HEK293 (cell line): ENCODE measurements around the gene RNF149.

Source experiments
- CTCF ChIP-seq: fragments of 450-650 bp; formaldehyde crosslinking; IDR thresholded peaks from 2 replicates; pipeline ENCODE4 v1.5.1; 2016; ENCODE audit warnings: missing biosample characterization, missing genetic modification characterization
- GLIS2 ChIP-seq: fragments of 450-650 bp; formaldehyde crosslinking; IDR thresholded peaks from 2 replicates; pipeline ENCODE4 v1.5.1; 2016; ENCODE audit warnings: missing biosample characterization, missing genetic modification characterization
- MYNN ChIP-seq: fragments of 450-650 bp; formaldehyde crosslinking; IDR thresholded peaks from 2 replicates; pipeline ENCODE4 v1.5.1; 2016; ENCODE audit warnings: missing biosample characterization, missing genetic modification characterization, borderline replicate concordance
- MZF1 ChIP-seq: fragments of 450-650 bp; formaldehyde crosslinking; IDR thresholded peaks from 2 replicates; pipeline ENCODE4 v1.5.1; 2017; ENCODE audit warnings: missing biosample characterization, missing genetic modification characterization, borderline replicate concordance
- YY1 ChIP-seq: fragments of 450-650 bp; formaldehyde crosslinking; IDR thresholded peaks from 2 replicates; pipeline ENCODE4 v1.5.1; 2018; ENCODE audit warnings: missing biosample characterization, missing genetic modification characterization
- ZNF302 ChIP-seq: fragments of 450-650 bp; formaldehyde crosslinking; IDR thresholded peaks from 2 replicates; pipeline ENCODE4 v1.5.1; 2016; ENCODE audit warnings: missing biosample characterization, missing genetic modification characterization, low read depth
- ZNF513 ChIP-seq: fragments of 450-650 bp; IDR thresholded peaks from 2 replicates; pipeline ENCODE4 v1.5.1; 2018; ENCODE audit warnings: missing biosample characterization, missing genetic modification characterization

GRCh38 chr2:101307503-101307902 is 998 bp downstream of the RNF149 start:
- no peak for TF ChIP-seq MZF1 (tag by site-specific recombination)
- TF ChIP-seq CTCF: no peak
- TF ChIP-seq GLIS2: no peak
- no peak for TF ChIP-seq ZNF513 (tag by site-specific recombination)
- TF ChIP-seq YY1 (tag by site-specific recombination): no peak
- no peak for TF ChIP-seq ZNF302
- TF ChIP-seq MYNN (tag by site-specific recombination): no peak
